Endothelial cell of umbilical vein (primary cell): Measurements from ENCODE around the gene ACSL6. TPM values are rescaled to one million over a fixed set of nuclear protein-coding genes. Genes with fewer than 3 reads are reported as not detected.

Source experiments
- BruUV-seq: library from RNA; stranded (reverse); fragments of 400-500 nt; replicated peaks from 2 replicates; lab custom pipeline; 2021; lab: Mats Ljungman, UMichigan
- CTCF ChIA-PET: fragments of 300-600, 350-600 bp; sonication (Branson Sonifier 250); formaldehyde crosslinking; loops from one replicate; lab custom pipeline; 2021; ENCODE audit warnings: antibody characterized with exemption, inconsistent platforms; lab: Charles Lee
- POLR2A ChIA-PET: fragments of 300-600, 350-600 bp; sonication (Branson Sonifier 250); formaldehyde crosslinking; loops from one replicate; lab custom pipeline; 2021; ENCODE audit warnings: antibody characterized with exemption, inconsistent platforms; lab: Charles Lee
- DNase-seq: peaks from one replicate; pipeline ENCODE4 v3.0.0-alpha.2; 2011; ENCODE audit warnings: low read depth, low spot score
- FAIRE-seq: peaks from 2 replicates; lab custom pipeline; 2011; peaks lifted over from hg19 to GRCh38; lab: Jason Lieb, UNC
- H2AFZ ChIP-seq: 2 replicates; pipeline ENCODE4 v1.6.0; 2012; ENCODE audit warnings: low read depth, low read length, control low read depth, inconsistent platforms
- H3K27ac ChIP-seq: 2 replicates; pipeline ENCODE4 v1.5.1; 2011; ENCODE audit warnings: low read depth, mild to moderate bottlenecking, control low read depth, low read length, moderate library complexity; ENCODE audit not compliant: insufficient read depth
- H3K27me3 ChIP-seq, 2 experiments: 2 replicates each; pipeline versions ENCODE4 v1.6.0 to v1.6.1; 2011; ENCODE audit warnings: low read length in 2 of 2, mixed read lengths in 1 of 2; ENCODE audit not compliant: control insufficient read depth in 2 of 2, insufficient read depth in 2 of 2
- H3K36me3 ChIP-seq, 2 experiments: 2 replicates in 1 of 2; 3 replicates in 1 of 2; pipeline ENCODE4 v1.5.1; 2011; ENCODE audit warnings: low read length in 2 of 2, mild to moderate bottlenecking in 1 of 2, moderate library complexity in 1 of 2; ENCODE audit not compliant: control insufficient read depth in 2 of 2, insufficient read depth in 2 of 2; ENCODE audit errors: extremely low read depth in 1 of 2
- H3K4me1 ChIP-seq: 3 replicates; pipeline ENCODE4 v1.5.1; 2011; ENCODE audit warnings: mild to moderate bottlenecking, low read length; ENCODE audit not compliant: control insufficient read depth, insufficient read depth; ENCODE audit errors: extremely low read depth
- H3K4me2 ChIP-seq: 2 replicates; pipeline ENCODE4 v1.6.1; 2011; ENCODE audit warnings: low read length, control low read depth, mixed read lengths; ENCODE audit not compliant: insufficient read depth
- H3K4me3 ChIP-seq, 3 experiments: fragments of 200-600 bp in 1 of 3; sonication (generic), shearing (Covaris generic) in 1 of 3; replicated peaks in 1 of 3; 2 replicates each; pipeline ENCODE4 v1.5.1; 2011 to 2016; ENCODE audit warnings: control low read depth in 3 of 3, low read length in 3 of 3, mild to moderate bottlenecking in 2 of 3, inconsistent platforms in 1 of 3, low read depth in 1 of 3, moderate library complexity in 1 of 3; ENCODE audit not compliant: insufficient read depth in 1 of 3
- H3K79me2 ChIP-seq: 2 replicates; pipeline ENCODE4 v1.6.0; 2012; ENCODE audit warnings: low read length, inconsistent platforms; ENCODE audit not compliant: control insufficient read depth, insufficient read depth
- H3K9ac ChIP-seq: replicated peaks from 2 replicates; pipeline ENCODE3; 2011; ENCODE audit warnings: low read length, control low read depth; ENCODE audit not compliant: insufficient read depth; ENCODE audit errors: extremely low read depth
- H3K9me1 ChIP-seq: replicated peaks from 3 replicates; pipeline ENCODE4 v1.6.0; 2011; ENCODE audit warnings: mild to moderate bottlenecking, low read length; ENCODE audit not compliant: control insufficient read depth, insufficient read depth; ENCODE audit errors: extremely low read depth
- H3K9me3 ChIP-seq: replicated peaks from 2 replicates; pipeline ENCODE4 v1.5.1; 2012; ENCODE audit warnings: low read length, inconsistent platforms; ENCODE audit not compliant: control insufficient read depth, insufficient read depth
- H4K20me1 ChIP-seq: replicated peaks from 2 replicates; pipeline ENCODE3; 2011; ENCODE audit warnings: mild to moderate bottlenecking, low read length; ENCODE audit not compliant: control insufficient read depth, insufficient read depth; ENCODE audit errors: extremely low read depth
- EZH2 ChIP-seq: IDR thresholded peaks from 2 replicates; pipeline ENCODE4 v1.6.1; 2012; ENCODE audit warnings: borderline replicate concordance, low read depth, mild to moderate bottlenecking, moderate library complexity, low read length, inconsistent platforms; ENCODE audit not compliant: severe bottlenecking
- FOS ChIP-seq: IDR thresholded peaks from 2 replicates; pipeline ENCODE4 v1.6.1; 2011; ENCODE audit warnings: mild to moderate bottlenecking, low read length, moderate library complexity, borderline replicate concordance; ENCODE audit not compliant: insufficient read depth
- GATA2 ChIP-seq: IDR thresholded peaks from 2 replicates; pipeline ENCODE4 v1.7.0; 2011; ENCODE audit warnings: low read depth, mild to moderate bottlenecking, moderate library complexity, mixed read lengths, low read length; ENCODE audit not compliant: insufficient read length, insufficient read depth
- JUN ChIP-seq: IDR thresholded peaks from 2 replicates; pipeline ENCODE4 v1.6.1; 2011; ENCODE audit warnings: borderline replicate concordance, low read depth; ENCODE audit not compliant: insufficient read length, insufficient read depth
- MAX ChIP-seq: IDR thresholded peaks from 2 replicates; pipeline ENCODE4 v1.6.1; 2011; ENCODE audit not compliant: insufficient read depth, insufficient read length
- MYC ChIP-seq: IDR thresholded peaks from one replicate; pipeline ENCODE4 v1.6.1; 2011; ENCODE audit warnings: mild to moderate bottlenecking, low read depth, low read length
- POLR2A ChIP-seq: IDR thresholded peaks from 2 replicates; pipeline ENCODE4 v1.6.1; 2012; ENCODE audit warnings: low read depth, mild to moderate bottlenecking, control low read depth, low read length
- POLR2AphosphoS5 ChIP-seq: IDR thresholded peaks from 2 replicates; pipeline ENCODE4 v1.6.1; 2012; ENCODE audit warnings: low read depth, mild to moderate bottlenecking, control low read depth, low read length, moderate library complexity; ENCODE audit not compliant: insufficient read depth
- dilution Hi-C: fragments of 300-500 bp; cut with MboI; formaldehyde crosslinking; loops from one replicate; pipeline ENCODE4 v1.15.0; 2019; ENCODE audit warnings: low sequenced_read_pairs; ENCODE audit not compliant: extremely low pct_ligation_motif_present
- intact Hi-C: fragments of 100-400 bp; cut with micrococcal nuclease; formaldehyde crosslinking; loops from one replicate; pipeline ENCODE4 v1.10.0; 2022
- polyA plus RNA-seq, 4 experiments: library from polyadenylated mRNA; depleted of rRNA in 3 of 4; stranded (reverse) in 3 of 4; unstranded in 1 of 4; fragments of >200 nt; gene quantifications; 2 replicates each; pipeline versions ENCODE4 v1.2.1 to v1.2.3, GENCODE V29; 2011 to 2012; ENCODE audit warnings: missing spikeins in 1 of 4
- total RNA-seq: library from RNA; stranded (reverse); gene quantifications from 2 replicates; pipeline ENCODE4 v1.2.3, GENCODE V29; 2021
- TF ChIP-seq, protein P1 (sequence below), 2 donors: IDR thresholded peaks; 1 replicate in 1 of 2; 2 replicates in 1 of 2; pipeline ENCODE4 v1.5.1; 2011; ENCODE audit warnings: low read length in 2 of 2, mild to moderate bottlenecking in 2 of 2, moderate library complexity in 2 of 2, control low read depth in 1 of 2, inconsistent platforms in 1 of 2, low read depth in 1 of 2; ENCODE audit not compliant: insufficient read depth in 1 of 2; ENCODE audit errors: extremely low read depth in 1 of 2

ACSL6 gene
- total and polyA plus RNA-seq, 2 donors (not counting 3 experiments of a cell fraction or from before 2014, with no cell fraction given), result not detected

DNA sequence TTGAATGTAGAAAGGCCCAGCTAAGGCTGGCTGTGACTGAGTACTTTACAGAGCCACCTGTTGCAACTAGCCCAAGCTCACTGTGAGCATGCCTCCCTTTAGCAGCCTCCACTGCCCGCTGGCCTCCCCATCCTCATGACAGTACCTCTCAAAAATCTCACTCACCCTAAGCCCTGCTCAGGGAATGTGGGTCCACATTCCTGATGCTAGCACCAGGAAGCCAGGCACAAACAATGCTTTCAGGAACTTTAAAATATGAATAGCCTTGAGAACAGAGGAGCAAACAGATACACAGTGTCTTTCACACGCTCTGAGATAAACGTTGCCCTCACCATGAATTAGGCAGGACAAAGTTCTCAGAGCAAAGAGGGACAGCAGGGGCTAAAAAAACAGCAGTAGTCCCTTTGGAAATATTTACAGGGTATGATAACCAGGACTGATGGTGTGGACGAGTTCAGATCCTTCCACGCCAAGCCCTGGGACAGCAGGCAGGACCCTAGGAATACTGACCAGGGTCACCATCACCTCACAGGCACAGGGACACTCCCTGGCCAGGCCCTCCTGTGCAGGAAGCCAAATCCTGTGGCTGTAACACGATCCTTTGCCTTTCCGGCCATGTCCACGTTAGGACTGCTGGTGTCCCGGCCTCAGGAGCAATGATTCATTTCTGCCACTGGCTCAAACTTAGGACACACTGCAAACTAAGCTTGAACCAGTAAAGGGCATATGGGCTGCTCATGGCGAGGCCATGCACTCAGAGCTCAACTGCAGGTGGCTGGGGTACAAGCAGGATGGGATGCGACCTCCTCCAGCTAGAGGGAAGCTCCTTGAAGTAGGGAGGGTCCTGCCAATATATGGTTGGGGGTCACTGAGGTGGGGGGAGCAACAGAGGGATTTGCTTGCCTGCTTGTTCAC lies 9.6 kb downstream of the ACSL6 start:
- TF ChIP-seq JUN, result no peak
- TF ChIP-seq MAX, result no peak
- TF ChIP-seq POLR2AphosphoS5, result no peak
- TF ChIP-seq FOS, result no peak
- TF ChIP-seq, protein P1, sequence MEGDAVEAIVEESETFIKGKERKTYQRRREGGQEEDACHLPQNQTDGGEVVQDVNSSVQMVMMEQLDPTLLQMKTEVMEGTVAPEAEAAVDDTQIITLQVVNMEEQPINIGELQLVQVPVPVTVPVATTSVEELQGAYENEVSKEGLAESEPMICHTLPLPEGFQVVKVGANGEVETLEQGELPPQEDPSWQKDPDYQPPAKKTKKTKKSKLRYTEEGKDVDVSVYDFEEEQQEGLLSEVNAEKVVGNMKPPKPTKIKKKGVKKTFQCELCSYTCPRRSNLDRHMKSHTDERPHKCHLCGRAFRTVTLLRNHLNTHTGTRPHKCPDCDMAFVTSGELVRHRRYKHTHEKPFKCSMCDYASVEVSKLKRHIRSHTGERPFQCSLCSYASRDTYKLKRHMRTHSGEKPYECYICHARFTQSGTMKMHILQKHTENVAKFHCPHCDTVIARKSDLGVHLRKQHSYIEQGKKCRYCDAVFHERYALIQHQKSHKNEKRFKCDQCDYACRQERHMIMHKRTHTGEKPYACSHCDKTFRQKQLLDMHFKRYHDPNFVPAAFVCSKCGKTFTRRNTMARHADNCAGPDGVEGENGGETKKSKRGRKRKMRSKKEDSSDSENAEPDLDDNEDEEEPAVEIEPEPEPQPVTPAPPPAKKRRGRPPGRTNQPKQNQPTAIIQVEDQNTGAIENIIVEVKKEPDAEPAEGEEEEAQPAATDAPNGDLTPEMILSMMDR (IDR thresholded peaks at IDR 0.05; ENCODE audit: extremely low read depth in 1 of 2, insufficient read depth in 1 of 2, low read depth in 1 of 2, low read length in 2 of 2), result no peak
- TF ChIP-seq POLR2A, result no peak
- TF ChIP-seq MYC, result no peak
- no peak for TF ChIP-seq GATA2
- TF ChIP-seq EZH2, result no peak
- Histone ChIP-seq H3K9ac (no peak overlapping the region), H3K27ac (no peak overlapping the region), H3K79me2 (no peaks in the 10 kb centered on the region), H3K4me2 (no peak overlapping the region), H3K36me3 (no peaks in the 10 kb centered on the region), H4K20me1 (no peaks in the 10 kb centered on the region), H3K4me3 (no peak overlapping the region), H3K27me3 (no peaks in the 10 kb centered on the region), H3K9me3 (no peaks in the 10 kb centered on the region), H2AFZ (no peak overlapping the region), H3K4me1 (peaks cover 7% of the 10 kb centered on the region), H3K9me1 (no peaks in the 10 kb centered on the region)
- DNase-seq (no peak), FAIRE-seq (no peak)
- intact Hi-C loops, result no loop called here
- ChIA-PET POLR2A (interaction anchor here (0.6 kb wide), 1 partner anchor 24 kb away, joined by 3 read pairs; no protein-coding TSS in a partner anchor), CTCF (interaction anchor here (0.6 to 3.9 kb wide), 5 partner anchors 60 to 579 kb away, joined by 3 to 16 read pairs (median 3); no protein-coding TSS in a partner anchor)
- dilution Hi-C loops, result loop anchor here (25.0 kb wide), 1 partner anchor 415 kb away; no protein-coding TSS in a partner anchor
- no TSS peak for BruUV-seq
